GM12878 (cell line): ENCODE measurements around the gene ATG4A. TPM values are rescaled to one million over a fixed set of nuclear protein-coding genes. Genes with fewer than 3 reads are reported as not detected.

Source experiments
- CREM ChIP-seq: IDR thresholded peaks from 2 replicates; pipeline ENCODE4 v1.6.1; 2014; ENCODE audit warnings: antibody characterized with exemption, low read depth
- IKZF2 ChIP-seq, 2 experiments: fragments of 450-650 bp; IDR thresholded peaks; 2 replicates each; pipeline ENCODE4 v1.6.1; 2017; ENCODE audit warnings: mild to moderate bottlenecking in 2 of 2, moderate library complexity in 2 of 2
- IRF3 ChIP-seq: fragments of 450-650 bp; IDR thresholded peaks from 2 replicates; pipeline ENCODE4 v1.6.1; 2014; ENCODE audit warnings: mild to moderate bottlenecking
- IRF5 ChIP-seq: fragments of 450-650 bp; IDR thresholded peaks from 2 replicates; pipeline ENCODE4 v1.6.1; 2017; ENCODE audit warnings: borderline replicate concordance
- MLLT1 ChIP-seq: fragments of 450-650 bp; IDR thresholded peaks from 2 replicates; pipeline ENCODE4 v1.6.1; 2016; ENCODE audit warnings: mild to moderate bottlenecking
- MTA3 ChIP-seq: IDR thresholded peaks from 2 replicates; pipeline ENCODE4 v1.6.1; 2012; ENCODE audit warnings: low read length, inconsistent platforms, borderline replicate concordance
- NFYB ChIP-seq: IDR thresholded peaks from 2 replicates; pipeline ENCODE4 v1.6.1; 2011; ENCODE audit warnings: low read depth, mild to moderate bottlenecking, low read length, improper control_type of control experiment, moderate library complexity; ENCODE audit not compliant: insufficient read depth
- POLR2A ChIP-seq: IDR thresholded peaks from 2 replicates; pipeline ENCODE4 v1.6.1; 2011; ENCODE audit warnings: low read depth, mild to moderate bottlenecking, low read length
- RELA ChIP-seq: fragments of 450-650 bp; IDR thresholded peaks from 2 replicates; pipeline ENCODE4 v1.8.0; 2014; ENCODE audit warnings: borderline replicate concordance; ENCODE audit not compliant: partially characterized antibody
- RELB ChIP-seq: fragments of 450-650 bp; IDR thresholded peaks from 2 replicates; pipeline ENCODE4 v1.6.1; 2017; ENCODE audit warnings: low read depth, mild to moderate bottlenecking, moderate library complexity
- SIN3A ChIP-seq: IDR thresholded peaks from 2 replicates; pipeline ENCODE4 v1.6.1; 2012; ENCODE audit warnings: low read depth, low read length, improper control_type of control experiment
- SREBF1 ChIP-seq: IDR thresholded peaks from 2 replicates; pipeline ENCODE4 v1.6.1; 2012; ENCODE audit warnings: mild to moderate bottlenecking, low read length
- SRF ChIP-seq, 2 experiments: IDR thresholded peaks; 2 replicates each; pipeline ENCODE4 v1.6.1; 2011; ENCODE audit warnings: low read depth in 2 of 2, low read length in 2 of 2, mild to moderate bottlenecking in 1 of 2, moderate library complexity in 1 of 2
- TBL1XR1 ChIP-seq: IDR thresholded peaks from 2 replicates; pipeline ENCODE4 v1.6.1; 2012; ENCODE audit warnings: low read depth, low read length, improper control_type of control experiment
- YY1 ChIP-seq: IDR thresholded peaks from 2 replicates; pipeline ENCODE4 v1.6.1; 2011; ENCODE audit warnings: low read depth, mild to moderate bottlenecking, low read length
- ZZZ3 ChIP-seq: IDR thresholded peaks from 2 replicates; pipeline ENCODE4 v1.6.1; 2011; ENCODE audit warnings: low read depth; ENCODE audit not compliant: control insufficient read depth, insufficient read length
- polyA plus RNA-seq, 11 experiments: library from polyadenylated mRNA; depleted of rRNA in 4 of 11; unstranded in 6 of 11; stranded (reverse) in 5 of 11; fragments of >200 nt; fragmentation: Nextera tagmentation in 4 of 11; fragmentation: Illumina TruSeq in 1 of 11; extraction: Ambion mirVana in 4 of 11; extraction: Trizol in 1 of 11; gene quantifications; 1 replicate in 1 of 11; 2 replicates in 10 of 11; pipeline versions ENCODE4 v1.2.1 to v1.2.3, GENCODE V29; 2011 to 2016; ENCODE audit warnings: inconsistent platforms in 2 of 11, missing spikeins in 2 of 11, low read depth in 1 of 11
- total RNA-seq, 4 experiments: library from RNA; depleted of rRNA in 3 of 4; stranded (reverse); fragments of >200 nt in 3 of 4; fragmentation: Illumina TruSeq in 1 of 4; extraction: Trizol in 1 of 4; gene quantifications; 2 replicates each; pipeline versions ENCODE4 v1.2.1 to v1.2.3, GENCODE V29; 2013 to 2021

Gene ATG4A
- total and polyA plus RNA-seq, 10 of the 15 experiments (the other 5 are each of a cell fraction or from before 2014, with no cell fraction given): 9.1 to 22.0 (median 15.5) TPM

GRCh38 chrX:108091264-108091877 is at the start of gene ATG4A, which contains the start of gene PSMD10 (continued):
- TF ChIP-seq SIN3A (no peak), MLLT1 (no peak), TBL1XR1 (0 out of 2 replicates have a peak, but pooled peaks have one; percentile 20), MTA3 (no peak), RELA (no peak), NFYB (peak; percentile 63; the same call in 1 of the 2 replicates), RELB (peak; percentile 60; the same call in 1 of the 2 replicates), SRF (IDR thresholded peaks at IDR 0.05; ENCODE audit: low read depth in 2 of 2, low read length in 2 of 2) (0 out of 4 replicates have a peak, but pooled peaks of 1 of the 2 experiments have one; percentile 2), POLR2A (peak; percentile 84), IKZF2 (IDR thresholded peaks at IDR 0.05) (peak in 1 of 2 experiments; percentile 23; a peak in 1 of 4 replicates), IRF5 (no peak), SREBF1 (0 out of 2 replicates have a peak, but pooled peaks have one; percentile 46), YY1 (0 out of 2 replicates have a peak, but pooled peaks have one; percentile 58), ZZZ3 (no peak), CREM (peak; percentile 86), IRF3 (peak; percentile 61; the same call in 1 of the 2 replicates)
- TF ChIP-seq, all 136 proteins: peak for 31
